Erythroblast (primary cell): ENCODE data around the gene PTPRN2.

Experiments
- GATA1 ChIP-seq: IDR thresholded peaks from 2 replicates; pipeline ENCODE4 v1.6.1; 2011; ENCODE audit warnings: low read depth, mild to moderate bottlenecking, control low read depth, low read length, moderate library complexity
- POLR2A ChIP-seq: IDR thresholded peaks from 2 replicates; pipeline ENCODE4 v1.6.1; 2011; ENCODE audit warnings: mild to moderate bottlenecking, low read length

DNA sequence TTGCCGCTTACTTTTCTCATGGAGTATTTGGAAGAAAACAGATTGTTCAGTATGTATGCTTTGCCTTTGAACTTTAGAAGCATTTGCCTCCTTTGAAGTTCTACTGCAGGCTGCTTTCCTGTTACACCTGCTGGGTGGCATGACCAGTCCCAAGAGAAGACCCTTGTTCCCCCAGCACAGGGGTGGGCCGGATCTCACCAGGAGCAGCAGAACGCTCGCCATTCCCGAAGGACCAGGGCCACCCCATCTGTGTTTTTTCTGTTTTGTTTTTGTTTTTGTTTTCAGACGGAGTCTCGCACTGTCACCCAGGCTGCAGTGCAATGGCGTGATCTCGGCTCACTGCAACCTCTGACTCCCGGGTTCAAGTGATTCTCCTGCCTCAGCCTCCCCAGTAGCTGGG lies 493.6 kb downstream of the PTPRN2 start:
- TF ChIP-seq POLR2A, result no peak
- no peak for TF ChIP-seq GATA1
